GM12865 (cell line): ENCODE results near the gene BEST3.

Experiments
- DNase-seq: peaks from one replicate; pipeline ENCODE4 v3.0.0; 2010; ENCODE audit warnings: low read depth
- H3K4me3 ChIP-seq: 2 replicates; pipeline ENCODE4 v1.5.1; 2011; ENCODE audit warnings: mild to moderate bottlenecking, low read depth, low read length, control low read depth
- CTCF ChIP-seq: IDR thresholded peaks from 2 replicates; pipeline ENCODE4 v1.5.1; 2011; ENCODE audit warnings: low read length, control low read depth, low read depth, inconsistent platforms; ENCODE audit not compliant: insufficient read depth; ENCODE audit errors: missing control alignments

Gene BEST3

GRCh38 chr12:69623970-69624369, 75.1 kb downstream of the BEST3 start:
- H3K4me3 ChIP-seq = no peak overlapping the region
- no peak for TF ChIP-seq CTCF
- DNase-seq = no peak

GRCh38 chr12:69621551-69621950, 77.6 kb downstream of the BEST3 start:
- no peak for DNase-seq
- no peak overlapping the region for H3K4me3 ChIP-seq
- TF ChIP-seq CTCF = no peak

GRCh38 chr12:69620921-69621320, 78.2 kb downstream of the BEST3 start:
- no peak overlapping the region for H3K4me3 ChIP-seq
- TF ChIP-seq CTCF = no peak
- no peak for DNase-seq

GRCh38 chr12:69620077-69620476, 79.0 kb downstream of the BEST3 start:
- no peak for TF ChIP-seq CTCF
- H3K4me3 ChIP-seq = no peak overlapping the region
- DNase-seq = no peak

- H3K4me3 ChIP-seq = no peak overlapping the region
- TF ChIP-seq CTCF = no peak
- DNase-seq = no peak
These were observed 80.1 kb downstream of the BEST3 start for GRCh38 chr12:69619050-69619449.

GRCh38 chr12:69616025-69616424, 83.1 kb downstream of the BEST3 start:
- no peak for TF ChIP-seq CTCF
- no peak overlapping the region for H3K4me3 ChIP-seq
- no peak for DNase-seq

- no peak for TF ChIP-seq CTCF
- no peak for DNase-seq
- H3K4me3 ChIP-seq = no peak overlapping the region
These were observed 85.8 kb downstream of the BEST3 start for GRCh38 chr12:69613351-69613750.
